Measurements from ENCODE around the gene SLC12A2.

The SLC12A2 gene

DNA sequence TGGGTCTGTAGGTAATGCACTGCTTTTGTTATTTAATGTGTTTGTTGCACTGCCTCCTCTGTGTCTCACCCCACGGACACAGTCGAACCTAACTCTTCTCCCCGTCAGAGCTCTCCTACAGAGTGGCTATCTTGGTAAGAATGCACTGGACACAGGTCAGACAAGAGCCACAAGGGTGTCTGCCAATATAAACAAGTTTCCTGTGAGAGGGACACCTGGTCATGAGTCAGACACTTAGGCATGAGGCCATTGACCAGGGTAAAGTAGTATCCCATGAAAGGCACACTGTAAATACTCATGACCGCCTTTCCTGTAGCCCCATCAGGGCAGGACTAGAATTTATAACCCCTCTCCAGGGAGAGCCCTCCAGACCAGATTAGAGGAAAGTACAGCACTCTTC, 115.5 kb downstream of the SLC12A2 start:
- Histone ChIP-seq H3K4me1 (ENCODE audit: control insufficient read depth, insufficient read depth, low read length) (no peaks in the 10 kb centered on the region), H3K9me3 (ENCODE audit: control insufficient read depth in 2 of 2, low read length in 2 of 2) (no peaks in the 10 kb centered on the region), H3K4me3 (ENCODE audit: low read length in 2 of 2) (no peak overlapping the region), H3K27ac (ENCODE audit: low read length) (no peak overlapping the region), H3K36me3 (ENCODE audit: control insufficient read depth in 2 of 2, insufficient read depth in 2 of 2, low read length in 2 of 2) (peaks cover 0 to 9% of the 10 kb centered on the region in 2 donors), H3K9ac (ENCODE audit: low read length in 2 of 2) (no peak overlapping the region), H3K27me3 (ENCODE audit: control insufficient read depth in 1 of 2, insufficient read depth in 2 of 2, low read length in 2 of 2) (no peaks in the 10 kb centered on the region)

DNA sequence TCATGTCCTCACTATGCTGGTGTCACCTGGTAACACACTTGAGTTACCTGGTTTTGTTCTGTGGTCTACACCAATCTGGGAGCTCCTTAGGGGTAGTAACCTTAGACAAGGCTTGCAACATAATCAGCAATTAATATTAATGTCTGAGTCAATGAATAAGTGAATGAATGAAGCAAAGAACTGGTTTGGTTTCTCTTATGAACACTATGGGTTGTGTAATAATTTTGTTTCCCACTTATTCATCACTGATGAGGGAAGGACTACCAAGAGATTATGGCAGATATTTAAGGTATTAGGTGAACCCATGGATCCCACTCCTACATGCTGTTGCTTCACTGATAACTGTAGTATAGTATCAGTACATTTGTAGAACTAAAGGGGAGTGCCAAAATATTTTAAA, 116.0 kb downstream of the SLC12A2 start:
- H3K4me1 ChIP-seq (ENCODE audit: control insufficient read depth, insufficient read depth, low read length): no peaks in the 10 kb centered on the region
- H3K4me3 ChIP-seq (ENCODE audit: low read length in 2 of 2): no peak overlapping the region
- H3K27ac ChIP-seq (ENCODE audit: low read length): no peak overlapping the region
- no peaks in the 10 kb centered on the region for H3K27me3 ChIP-seq (ENCODE audit: control insufficient read depth in 1 of 2, insufficient read depth in 2 of 2, low read length in 2 of 2)
- H3K9ac ChIP-seq (ENCODE audit: low read length in 2 of 2): no peak overlapping the region
- no peaks in the 10 kb centered on the region for H3K9me3 ChIP-seq (ENCODE audit: control insufficient read depth in 2 of 2, low read length in 2 of 2)
- peaks cover 0 to 9% of the 10 kb centered on the region in 2 donors for H3K36me3 ChIP-seq (ENCODE audit: control insufficient read depth in 2 of 2, insufficient read depth in 2 of 2, low read length in 2 of 2)

DNA sequence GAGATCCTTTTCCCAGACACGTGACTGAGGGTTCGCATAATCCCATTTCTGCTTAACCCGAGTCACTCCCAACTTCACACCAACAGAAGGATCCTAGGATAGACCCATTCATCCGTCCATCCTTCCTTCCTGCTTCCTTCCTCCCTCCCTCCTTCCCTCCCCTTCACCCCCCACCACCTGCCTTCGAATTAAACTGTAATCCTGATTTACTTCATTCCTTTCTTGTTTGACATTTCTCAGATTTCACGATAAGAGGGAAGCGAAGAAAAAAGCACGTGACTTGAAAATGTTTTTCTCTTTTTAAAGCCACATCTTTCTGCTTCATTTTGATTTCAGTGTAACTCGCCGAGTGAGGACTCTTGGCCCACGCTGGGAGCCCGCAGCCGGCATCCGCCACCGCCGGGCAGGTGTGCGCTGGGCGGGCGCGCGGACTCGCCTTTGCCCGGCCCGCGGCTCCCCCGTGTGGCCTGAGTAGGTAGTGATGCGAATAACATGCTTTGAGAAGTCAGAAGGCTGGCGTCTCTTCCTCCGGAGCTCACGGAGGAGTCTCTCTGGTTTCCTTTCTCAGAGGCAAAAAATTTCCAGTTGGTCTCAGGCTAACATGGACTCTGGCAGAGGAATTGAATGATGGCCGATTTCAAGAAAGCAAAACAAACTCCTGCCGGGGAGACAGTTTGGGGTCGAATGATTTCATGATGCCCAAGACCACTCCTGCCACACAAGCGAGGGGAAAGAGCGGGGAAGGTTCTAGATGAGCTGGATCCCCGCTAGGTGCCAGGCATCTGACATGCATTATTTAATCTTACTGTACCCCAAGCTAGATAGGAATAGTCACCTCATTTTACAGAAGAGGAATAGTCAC, 117.7 kb downstream of the SLC12A2 start:
- Histone ChIP-seq H3K36me3 (ENCODE audit: control insufficient read depth in 2 of 2, insufficient read depth in 2 of 2, low read length in 2 of 2) (peaks cover 0 to 9% of the 10 kb centered on the region in 2 donors), H3K27me3 (ENCODE audit: control insufficient read depth in 1 of 2, insufficient read depth in 2 of 2, low read length in 2 of 2) (no peaks in the 10 kb centered on the region), H3K9me3 (ENCODE audit: control insufficient read depth in 2 of 2, low read length in 2 of 2) (no peaks in the 10 kb centered on the region), H3K4me3 (ENCODE audit: low read length in 2 of 2) (peak overlapping the region; percentile 48 to 52), H3K4me1 (ENCODE audit: control insufficient read depth, insufficient read depth, low read length) (no peaks in the 10 kb centered on the region), H3K9ac (ENCODE audit: low read length in 2 of 2) (no peak overlapping the region), H3K27ac (ENCODE audit: low read length) (no peak overlapping the region)

DNA sequence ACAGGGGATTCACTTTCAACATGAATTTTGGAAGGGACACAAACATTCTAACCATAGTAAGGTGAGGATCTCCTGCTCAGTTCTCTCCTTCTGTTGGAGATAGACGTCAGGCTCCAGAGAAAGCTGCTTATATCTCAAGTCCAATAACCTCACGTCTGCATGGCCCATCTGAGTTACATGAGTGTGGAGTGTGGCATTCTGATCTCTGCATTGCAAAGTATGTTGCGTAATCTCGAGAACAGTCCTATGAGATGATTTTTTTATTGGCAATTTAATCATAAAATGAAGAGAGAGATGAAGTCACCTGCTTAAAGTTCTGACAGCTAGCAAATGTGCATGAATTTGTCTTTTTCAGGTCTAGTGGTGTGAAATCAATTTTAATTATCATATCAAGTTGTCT, 118.8 kb downstream of the SLC12A2 start:
- Histone ChIP-seq H3K36me3 (ENCODE audit: control insufficient read depth in 2 of 2, insufficient read depth in 2 of 2, low read length in 2 of 2) (peaks cover 0 to 4% of the 10 kb centered on the region in 2 donors), H3K4me1 (ENCODE audit: control insufficient read depth, insufficient read depth, low read length) (no peaks in the 10 kb centered on the region), H3K27ac (ENCODE audit: low read length) (no peak overlapping the region), H3K4me3 (ENCODE audit: low read length in 2 of 2) (no peak overlapping the region), H3K9ac (ENCODE audit: low read length in 2 of 2) (no peak overlapping the region), H3K9me3 (ENCODE audit: control insufficient read depth in 2 of 2, low read length in 2 of 2) (no peaks in the 10 kb centered on the region), H3K27me3 (ENCODE audit: control insufficient read depth in 1 of 2, insufficient read depth in 2 of 2, low read length in 2 of 2) (no peaks in the 10 kb centered on the region)

DNA sequence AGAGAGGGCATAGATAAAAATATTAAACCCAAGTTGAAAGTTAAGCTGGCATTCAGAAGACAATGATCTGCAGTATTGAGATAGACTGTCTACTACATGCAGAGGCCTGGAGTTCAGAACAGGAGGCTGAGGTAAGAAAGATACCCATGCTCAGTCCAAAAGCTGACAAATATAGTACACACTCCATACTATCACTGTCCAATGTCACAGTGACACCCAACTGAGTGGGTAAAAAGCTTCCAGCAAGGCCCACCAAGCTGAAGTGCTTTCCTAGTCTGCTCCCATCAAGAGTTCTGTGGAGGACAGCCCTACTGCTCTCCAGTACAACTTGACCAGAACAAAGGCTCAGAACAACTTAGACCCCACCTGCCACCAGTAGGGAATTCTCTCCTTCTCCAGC, 124.9 kb downstream of the SLC12A2 start:
- H3K36me3 ChIP-seq (ENCODE audit: control insufficient read depth in 2 of 2, insufficient read depth in 2 of 2, low read length in 2 of 2): no peaks in the 10 kb centered on the region
- H3K27me3 ChIP-seq (ENCODE audit: control insufficient read depth in 1 of 2, insufficient read depth in 2 of 2, low read length in 2 of 2): no peaks in the 10 kb centered on the region
- no peak overlapping the region for H3K4me3 ChIP-seq (ENCODE audit: low read length in 2 of 2)
- H3K9ac ChIP-seq (ENCODE audit: low read length in 2 of 2): no peak overlapping the region
- peaks cover 3% of the 10 kb centered on the region for H3K4me1 ChIP-seq (ENCODE audit: control insufficient read depth, insufficient read depth, low read length)
- no peak overlapping the region for H3K27ac ChIP-seq (ENCODE audit: low read length)
- H3K9me3 ChIP-seq (ENCODE audit: control insufficient read depth in 2 of 2, low read length in 2 of 2): no peaks in the 10 kb centered on the region

DNA sequence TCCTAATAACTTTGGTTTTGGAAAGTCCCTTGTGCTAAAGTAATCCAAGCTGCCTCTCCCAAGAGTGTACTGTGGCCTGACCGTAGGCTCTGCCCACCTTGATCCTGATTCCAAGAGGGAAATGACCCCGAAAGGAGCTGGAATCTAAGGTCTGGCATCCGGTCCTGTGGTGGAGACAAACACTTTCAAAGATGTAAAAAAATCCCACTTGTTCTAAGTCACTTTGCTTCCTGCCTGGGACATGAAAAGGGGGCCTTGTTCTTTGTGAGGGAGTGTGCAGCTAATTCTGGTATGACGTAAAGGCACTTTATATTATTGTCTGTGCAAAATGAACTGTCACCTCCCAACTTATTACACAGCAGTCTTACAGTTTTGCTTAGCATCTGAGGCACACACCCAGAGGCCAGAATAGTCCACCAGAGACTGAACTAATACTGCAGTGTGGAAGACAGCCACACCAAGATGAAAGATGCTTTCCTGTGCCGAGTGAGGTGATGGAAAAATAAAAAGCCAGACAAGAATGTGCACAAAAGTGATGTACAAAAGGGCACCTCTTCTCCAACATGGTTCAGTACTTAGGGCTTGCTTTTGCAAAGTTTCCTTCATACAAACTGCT, 128.7 kb downstream of the SLC12A2 start:
- Histone ChIP-seq H3K27me3 (ENCODE audit: control insufficient read depth in 1 of 2, insufficient read depth in 2 of 2, low read length in 2 of 2) (no peaks in the 10 kb centered on the region), H3K27ac (ENCODE audit: low read length) (no peak overlapping the region), H3K9me3 (ENCODE audit: control insufficient read depth in 2 of 2, low read length in 2 of 2) (no peaks in the 10 kb centered on the region), H3K9ac (ENCODE audit: low read length in 2 of 2) (no peak overlapping the region), H3K4me3 (ENCODE audit: low read length in 2 of 2) (no peak overlapping the region), H3K36me3 (ENCODE audit: control insufficient read depth in 2 of 2, insufficient read depth in 2 of 2, low read length in 2 of 2) (no peaks in the 10 kb centered on the region), H3K4me1 (ENCODE audit: control insufficient read depth, insufficient read depth, low read length) (peaks cover 3% of the 10 kb centered on the region)

DNA sequence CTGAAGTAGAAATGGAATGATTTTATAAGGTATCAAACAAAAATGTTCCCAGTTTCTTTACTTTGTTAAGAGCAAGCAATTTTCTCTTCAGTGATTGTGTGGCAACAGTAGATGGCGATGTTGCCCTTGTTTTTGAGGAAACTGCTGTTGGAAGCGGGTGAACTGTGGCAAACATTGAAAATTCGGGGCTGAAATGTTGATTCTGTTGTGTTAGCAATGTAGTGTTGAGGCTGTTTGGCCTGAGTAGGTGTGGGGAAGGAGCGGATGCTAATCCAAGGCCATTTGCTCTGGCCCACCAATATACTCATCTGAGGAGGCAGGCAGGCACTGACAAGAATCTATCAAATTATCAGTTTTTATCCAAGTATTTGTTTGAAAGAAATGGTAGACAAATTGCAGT, 129.8 kb downstream of the SLC12A2 start:
- H3K9me3 ChIP-seq (ENCODE audit: control insufficient read depth in 2 of 2, low read length in 2 of 2): no peaks in the 10 kb centered on the region
- no peak overlapping the region for H3K4me3 ChIP-seq (ENCODE audit: low read length in 2 of 2)
- H3K27me3 ChIP-seq (ENCODE audit: control insufficient read depth in 1 of 2, insufficient read depth in 2 of 2, low read length in 2 of 2): no peaks in the 10 kb centered on the region
- H3K36me3 ChIP-seq (ENCODE audit: control insufficient read depth in 2 of 2, insufficient read depth in 2 of 2, low read length in 2 of 2): no peaks in the 10 kb centered on the region
- no peak overlapping the region for H3K27ac ChIP-seq (ENCODE audit: low read length)
- peak overlapping the region in 1 of 2 donors; percentile 12 for H3K9ac ChIP-seq (ENCODE audit: low read length in 2 of 2)
- peaks cover 3% of the 10 kb centered on the region for H3K4me1 ChIP-seq (ENCODE audit: control insufficient read depth, insufficient read depth, low read length)

DNA sequence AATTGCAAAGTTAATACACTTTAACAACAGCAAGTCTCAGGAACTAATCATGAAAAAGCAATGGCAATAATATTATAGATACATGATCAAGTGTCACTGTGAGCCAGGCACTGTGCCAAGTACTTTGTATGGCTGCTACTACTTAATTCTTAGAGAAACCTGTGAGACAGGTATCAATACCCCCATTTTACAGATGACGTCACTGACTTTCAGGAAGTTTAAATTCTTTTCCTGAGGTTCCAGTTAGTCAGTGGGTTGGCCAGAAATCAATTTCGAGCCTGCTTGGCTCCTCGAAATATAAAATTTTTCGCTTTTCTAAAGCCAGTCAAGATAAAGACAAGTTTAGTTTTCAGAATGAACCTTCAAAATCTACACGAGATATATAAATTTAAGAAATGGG, 130.3 kb downstream of the SLC12A2 start:
- no peaks in the 10 kb centered on the region for H3K9me3 ChIP-seq (ENCODE audit: control insufficient read depth in 2 of 2, low read length in 2 of 2)
- no peaks in the 10 kb centered on the region for H3K36me3 ChIP-seq (ENCODE audit: control insufficient read depth in 2 of 2, insufficient read depth in 2 of 2, low read length in 2 of 2)
- H3K4me1 ChIP-seq (ENCODE audit: control insufficient read depth, insufficient read depth, low read length): peaks cover 3% of the 10 kb centered on the region
- H3K27ac ChIP-seq (ENCODE audit: low read length): no peak overlapping the region
- H3K27me3 ChIP-seq (ENCODE audit: control insufficient read depth in 1 of 2, insufficient read depth in 2 of 2, low read length in 2 of 2): no peaks in the 10 kb centered on the region
- H3K9ac ChIP-seq (ENCODE audit: low read length in 2 of 2): no peak overlapping the region
- no peak overlapping the region for H3K4me3 ChIP-seq (ENCODE audit: low read length in 2 of 2)

DNA sequence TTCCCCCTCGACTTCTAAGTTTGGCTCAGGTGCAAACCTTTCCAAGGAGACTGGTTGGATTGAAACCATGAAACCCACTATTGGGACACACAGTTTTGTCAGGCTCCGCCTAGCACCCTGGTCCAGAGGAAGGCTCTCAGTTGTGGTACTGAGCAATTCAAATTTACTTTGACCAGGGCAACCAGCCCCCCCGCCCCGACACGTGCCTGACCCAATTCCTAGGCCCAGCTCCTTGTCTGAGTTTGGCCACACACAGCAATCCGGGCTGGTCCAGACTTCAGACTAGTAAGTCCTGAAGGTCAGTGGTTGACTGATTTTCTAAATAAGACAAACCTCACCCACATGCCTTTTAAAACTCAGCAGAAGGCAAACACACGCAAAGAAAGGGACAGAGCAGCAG, 132.7 kb downstream of the SLC12A2 start:
- Histone ChIP-seq H3K27me3 (ENCODE audit: control insufficient read depth in 1 of 2, insufficient read depth in 2 of 2, low read length in 2 of 2) (no peaks in the 10 kb centered on the region), H3K4me3 (ENCODE audit: low read length in 2 of 2) (no peak overlapping the region), H3K27ac (ENCODE audit: low read length) (no peak overlapping the region), H3K9ac (ENCODE audit: low read length in 2 of 2) (no peak overlapping the region), H3K9me3 (ENCODE audit: control insufficient read depth in 2 of 2, low read length in 2 of 2) (no peaks in the 10 kb centered on the region), H3K4me1 (ENCODE audit: control insufficient read depth, insufficient read depth, low read length) (peaks cover 3% of the 10 kb centered on the region), H3K36me3 (ENCODE audit: control insufficient read depth in 2 of 2, insufficient read depth in 2 of 2, low read length in 2 of 2) (no peaks in the 10 kb centered on the region)

- Histone ChIP-seq H3K27ac (ENCODE audit: low read length) (no peak overlapping the region), H3K9ac (ENCODE audit: low read length in 2 of 2) (no peak overlapping the region), H3K27me3 (ENCODE audit: control insufficient read depth in 1 of 2, insufficient read depth in 2 of 2, low read length in 2 of 2) (no peaks in the 10 kb centered on the region), H3K4me1 (ENCODE audit: control insufficient read depth, insufficient read depth, low read length) (peaks cover 3% of the 10 kb centered on the region), H3K9me3 (ENCODE audit: control insufficient read depth in 2 of 2, low read length in 2 of 2) (no peaks in the 10 kb centered on the region), H3K36me3 (ENCODE audit: control insufficient read depth in 2 of 2, insufficient read depth in 2 of 2, low read length in 2 of 2) (no peaks in the 10 kb centered on the region), H3K4me3 (ENCODE audit: low read length in 2 of 2) (no peak overlapping the region)
Observed at GRCh38 chr5:128216860-128217531, 133.4 kb downstream of the SLC12A2 start.
